Liver (tissue), 9 donors: ENCODE results near the gene SORCS2. TPM values are rescaled to one million over a fixed set of nuclear protein-coding genes. Genes with fewer than 3 reads are reported as not detected.

Source experiments
- DNase-seq: peaks from one replicate; pipeline ENCODE4 v3.0.0-alpha.2; 2017; ENCODE audit warnings: low spot score
- H3K27ac ChIP-seq, 2 donors: one replicate each; pipeline ENCODE4 v1.7.0; 2013; ENCODE audit warnings: inconsistent platforms in 2 of 2, low read length in 2 of 2, control low read depth in 1 of 2, low read depth in 1 of 2, mild to moderate bottlenecking in 1 of 2
- H3K27me3 ChIP-seq, 4 donors: one replicate each; pipeline versions ENCODE4 v1.6.1 to v1.7.0; 2013; ENCODE audit warnings: low read length in 3 of 4, inconsistent platforms in 1 of 4, mild to moderate bottlenecking in 1 of 4, moderate library complexity in 1 of 4; ENCODE audit not compliant: control insufficient read depth in 4 of 4, insufficient read depth in 4 of 4
- H3K36me3 ChIP-seq, 4 donors: one replicate each; pipeline versions ENCODE4 v1.6.1 to v1.7.0; 2013; ENCODE audit warnings: low read length in 3 of 4, mild to moderate bottlenecking in 3 of 4, low read depth in 1 of 4, moderate library complexity in 1 of 4; ENCODE audit not compliant: control insufficient read depth in 4 of 4, insufficient read depth in 3 of 4
- H3K4me1 ChIP-seq, 4 donors: one replicate each; pipeline versions ENCODE4 v1.6.1 to v1.7.0; 2013; ENCODE audit warnings: low read length in 3 of 4, mild to moderate bottlenecking in 3 of 4, moderate library complexity in 1 of 4; ENCODE audit not compliant: control insufficient read depth in 4 of 4, insufficient read depth in 4 of 4
- H3K4me3 ChIP-seq, 3 donors: one replicate each; pipeline versions ENCODE4 v1.6.1 to v1.7.0; 2013; ENCODE audit warnings: low read length in 3 of 3, control low read depth in 1 of 3, low read depth in 1 of 3, mild to moderate bottlenecking in 1 of 3
- H3K9ac ChIP-seq, 2 donors: one replicate each; pipeline ENCODE4 v1.7.0; 2013; ENCODE audit warnings: low read length in 2 of 2, mild to moderate bottlenecking in 2 of 2, moderate library complexity in 2 of 2, control low read depth in 1 of 2, low read depth in 1 of 2
- H3K9me3 ChIP-seq, 4 donors: one replicate each; pipeline versions ENCODE4 v1.6.1 to v1.7.0; 2013; ENCODE audit warnings: low read length in 3 of 4; ENCODE audit not compliant: control insufficient read depth in 4 of 4
- CTCF ChIP-seq: fragments of 150-350 bp; IDR thresholded peaks from 2 replicates; pipeline ENCODE4 v1.5.1; 2017; ENCODE audit warnings: improper control_type of control experiment, low read depth, low read length; ENCODE audit not compliant: missing input control
- EGR1 ChIP-seq, 2 donors: IDR thresholded peaks; 2 replicates each; pipeline ENCODE4 v1.6.1; 2016 to 2018; ENCODE audit warnings: antibody characterized with exemption in 2 of 2, low read depth in 2 of 2
- FOXA1 ChIP-seq: IDR thresholded peaks from 2 replicates; pipeline ENCODE4 v1.6.1; 2016; ENCODE audit warnings: antibody characterized with exemption
- GABPA ChIP-seq, 2 donors: IDR thresholded peaks in 1 of 2; conservative IDR thresholded peaks in 1 of 2; 2 replicates each; pipeline ENCODE4 v1.6.1; 2016; ENCODE audit warnings: antibody characterized with exemption in 2 of 2, mild to moderate bottlenecking in 1 of 2, moderate library complexity in 1 of 2
- HNF4A ChIP-seq, 2 donors: conservative IDR thresholded peaks; 2 replicates each; pipeline ENCODE4 v1.6.1; 2016; ENCODE audit warnings: antibody characterized with exemption in 2 of 2, mild to moderate bottlenecking in 2 of 2
- HNF4G ChIP-seq: IDR thresholded peaks from 2 replicates; pipeline ENCODE4 v1.6.1; 2016; ENCODE audit warnings: antibody characterized with exemption
- JUND ChIP-seq, 2 donors: IDR thresholded peaks; 2 replicates each; pipeline ENCODE4 v1.6.1; 2016; ENCODE audit warnings: antibody characterized with exemption in 2 of 2
- NR2F2 ChIP-seq: IDR thresholded peaks from 2 replicates; pipeline ENCODE4 v1.6.1; 2016; ENCODE audit warnings: antibody characterized with exemption
- RAD21 ChIP-seq, 2 donors: IDR thresholded peaks; 2 replicates each; pipeline ENCODE4 v1.6.1; 2016; ENCODE audit warnings: antibody characterized with exemption in 2 of 2, mild to moderate bottlenecking in 2 of 2
- REST ChIP-seq: IDR thresholded peaks from 2 replicates; pipeline ENCODE4 v1.6.1; 2016; ENCODE audit warnings: antibody characterized with exemption, mild to moderate bottlenecking
- RXRA ChIP-seq, 2 donors: IDR thresholded peaks; 2 replicates each; pipeline ENCODE4 v1.6.1; 2017 to 2018; ENCODE audit warnings: antibody characterized with exemption in 2 of 2, mild to moderate bottlenecking in 1 of 2
- SP1 ChIP-seq: IDR thresholded peaks from 2 replicates; pipeline ENCODE4 v1.6.1; 2018; ENCODE audit warnings: antibody characterized with exemption, mild to moderate bottlenecking
- ZBTB33 ChIP-seq: IDR thresholded peaks from 2 replicates; pipeline ENCODE4 v1.6.1; 2016; ENCODE audit warnings: antibody characterized with exemption
- WGBS: extraction: QIAGEN DNeasy Blood & Tissue Kit; methylation state at CpG from one replicate; pipeline ENCODE4 v1.1.7; 2013; 5-methylcytosine and 5-hydroxymethylcytosine counted together
- polyA plus RNA-seq, 2 donors: library from polyadenylated mRNA; stranded (reverse) in 1 of 2; unstranded in 1 of 2; fragments of 200-250 nt in 1 of 2; fragments of >200 nt in 1 of 2; fragmentation: Nextera tagmentation in 1 of 2; extraction: Ambion mirVana in 1 of 2; gene quantifications; one replicate each; pipeline versions ENCODE4 v1.2.1 to v1.2.3, GENCODE V29; 2013 to 2015
- total RNA-seq, 2 donors: library from RNA; depleted of rRNA; stranded (reverse); fragments of >200 nt; gene quantifications; one replicate each; pipeline ENCODE4 v1.2.3, GENCODE V29; 2014
- TF ChIP-seq, protein P1 (sequence below): IDR thresholded peaks from 2 replicates; pipeline ENCODE4 v1.6.1; 2016; ENCODE audit warnings: antibody characterized with exemption
- donor health status: healthy.
- donor health status: healthy.
- donor health status: healthy.
- donor health status: healthy.
- donor health status: healthy.

SORCS2 gene
- total and polyA plus RNA-seq, 4 donors, result 0.10 to 1.4 (median 0.92) TPM

DNA sequence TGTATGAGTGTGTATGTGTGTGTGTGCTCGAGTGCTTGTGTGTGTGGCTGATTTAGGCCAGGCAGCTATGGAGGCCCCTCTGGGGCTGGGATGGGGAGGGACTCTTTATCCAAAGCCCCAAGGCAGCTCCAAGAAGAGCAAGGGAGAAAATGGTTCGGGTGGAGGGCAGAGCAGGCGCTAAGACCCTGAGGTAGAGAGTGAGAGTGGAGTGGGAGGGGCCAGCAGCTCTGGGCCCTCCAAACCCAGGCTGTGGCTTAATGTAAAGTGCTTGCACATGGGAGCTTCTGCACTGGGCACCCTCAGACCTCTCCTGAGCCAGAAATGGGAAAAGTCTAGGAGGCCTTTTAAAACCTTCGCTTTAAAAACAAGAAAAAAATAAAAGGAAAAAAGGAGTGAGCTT lies 475.9 kb downstream of the SORCS2 start:
- Histone ChIP-seq H3K9me3 (no peaks in the 10 kb centered on the region), H3K27ac (no peak overlapping the region), H3K9ac (no peak overlapping the region), H3K36me3 (peaks cover 0 to 4% (median 0%) of the 10 kb centered on the region in 4 donors), H3K27me3 (no peaks in the 10 kb centered on the region), H3K4me1 (no peaks in the 10 kb centered on the region), H3K4me3 (no peak overlapping the region)
- no peak for DNase-seq
- no peak for TF ChIP-seq NR2F2
- TF ChIP-seq JUND (IDR thresholded peaks at IDR 0.05), result no peak
- no peak for TF ChIP-seq SP1
- TF ChIP-seq CTCF, result no peak
- 83% methylated on average over 4 of the region's 4 CpGs for WGBS

DNA sequence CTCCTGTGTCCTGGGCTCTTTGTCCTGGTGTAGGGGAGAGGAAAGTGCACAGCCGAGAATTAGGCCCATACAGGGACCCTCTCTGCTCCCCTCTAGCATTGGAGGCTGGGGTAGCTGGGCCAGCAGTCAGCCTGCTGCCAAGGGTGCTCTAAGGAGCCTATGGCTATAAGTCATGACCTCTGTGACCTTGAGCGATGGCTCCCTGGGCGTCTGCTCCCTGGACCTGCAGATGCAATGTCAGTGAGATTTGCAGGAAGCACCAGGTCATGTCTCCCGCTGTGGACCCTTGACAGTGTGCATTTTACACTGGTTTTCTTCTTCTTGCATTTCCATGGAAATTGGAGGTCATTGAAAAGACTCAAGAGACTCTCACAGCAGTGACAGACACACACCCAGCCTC lies 476.5 kb downstream of the SORCS2 start:
- H3K9me3 ChIP-seq, result no peaks in the 10 kb centered on the region
- H3K27me3 ChIP-seq, result no peaks in the 10 kb centered on the region
- DNase-seq, result no peak
- no peak overlapping the region for H3K4me3 ChIP-seq
- H3K36me3 ChIP-seq, result peaks cover 0 to 4% (median 0%) of the 10 kb centered on the region in 4 donors
- no peak overlapping the region for H3K27ac ChIP-seq
- WGBS, result 82% methylated on average over 4 of the region's 4 CpGs
- H3K4me1 ChIP-seq, result no peaks in the 10 kb centered on the region
- TF ChIP-seq HNF4A (conservative IDR thresholded peaks at IDR 0.05) (no peak), FOXA1 (no peak), EGR1 (IDR thresholded peaks at IDR 0.05; ENCODE audit: low read depth in 2 of 2) (no peak), RAD21 (IDR thresholded peaks at IDR 0.05) (no peak), RXRA (IDR thresholded peaks at IDR 0.05) (no peak), REST (no peak), NR2F2 (no peak), SP1 (no peak), HNF4G (no peak), CTCF (no peak), GABPA (IDR thresholded peaks at IDR 0.05 in 1 of 2, conservative IDR thresholded peaks at IDR 0.05 in 1 of 2) (no peak), ZBTB33 (no peak)
- TF ChIP-seq, protein P1, sequence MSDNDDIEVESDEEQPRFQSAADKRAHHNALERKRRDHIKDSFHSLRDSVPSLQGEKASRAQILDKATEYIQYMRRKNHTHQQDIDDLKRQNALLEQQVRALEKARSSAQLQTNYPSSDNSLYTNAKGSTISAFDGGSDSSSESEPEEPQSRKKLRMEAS, result no peak
- no peak overlapping the region for H3K9ac ChIP-seq
